ENCODE measurements around the gene DNTT. TPM values are rescaled to one million over a fixed set of nuclear protein-coding genes. Genes with fewer than 3 reads are reported as not detected.

Gene DNTT
- polyA plus RNA-seq, 1 donor from 2014 or later = not detected

- no peak overlapping the region for H3K4me3 ChIP-seq (ENCODE audit: low read length)
These were observed 47.8 kb downstream of the DNTT start for GRCh38 chr10:96352027-96352426.

GRCh38 chr10:96352582-96352981 is 48.3 kb downstream of the DNTT start:
- no peaks in the 10 kb centered on the region for H3K36me3 ChIP-seq (ENCODE audit: insufficient read depth, low read length)
- H3F3A ChIP-seq (ENCODE audit: insufficient read depth, low read length, poor library complexity, severe bottlenecking) = no peaks in the 10 kb centered on the region
- H4K20me1 ChIP-seq (ENCODE audit: insufficient read depth) = no peaks in the 10 kb centered on the region
- H2AFZ ChIP-seq (ENCODE audit: low read depth, low read length) = no peak overlapping the region
- no peak overlapping the region for H3K4me2 ChIP-seq (ENCODE audit: low read length)
- H3K27ac ChIP-seq (ENCODE audit: low read length) = no peak overlapping the region
- no peaks in the 10 kb centered on the region for H3K9me3 ChIP-seq (ENCODE audit: low read length)
- no peaks in the 10 kb centered on the region for H3K9me2 ChIP-seq (ENCODE audit: insufficient read depth, low read length)
- no peaks in the 10 kb centered on the region for H3K79me2 ChIP-seq (replicated peaks; ENCODE audit: insufficient read depth, low read length)
- H3K27me3 ChIP-seq (ENCODE audit: insufficient read depth, low read depth, low read length) = no peaks in the 10 kb centered on the region
- H3K9ac ChIP-seq (ENCODE audit: low read length) = no peak overlapping the region
- H3K4me3 ChIP-seq (ENCODE audit: low read length) = no peak overlapping the region
- TF ChIP-seq EZH2 (IDR thresholded peaks at IDR 0.05; ENCODE audit: borderline replicate concordance, insufficient read depth, low read length, poor library complexity, severe bottlenecking) (no peak), TAF1 (IDR thresholded peaks at IDR 0.05; ENCODE audit: low read depth) (no peak), RAD21 (conservative IDR thresholded peaks at IDR 0.05) (no peak), MXI1 (conservative IDR thresholded peaks at IDR 0.05; ENCODE audit: poor library complexity, severe bottlenecking) (no peak)

More at GRCh38 chr10:96352027-96352426, 47.8 kb downstream of the DNTT start:
- no peaks in the 10 kb centered on the region for H4K20me1 ChIP-seq (ENCODE audit: insufficient read depth)
- no peaks in the 10 kb centered on the region for H3K27me3 ChIP-seq (ENCODE audit: insufficient read depth, low read depth, low read length)
- TF ChIP-seq RAD21 (conservative IDR thresholded peaks at IDR 0.05) (no peak), SMC3 (conservative IDR thresholded peaks at IDR 0.05; ENCODE audit: poor library complexity) (no peak), EZH2 (IDR thresholded peaks at IDR 0.05; ENCODE audit: borderline replicate concordance, insufficient read depth, low read length, poor library complexity, severe bottlenecking) (no peak), CTCF (IDR thresholded peaks at IDR 0.05; ENCODE audit: poor library complexity, severe bottlenecking) (no peak), REST (IDR thresholded peaks at IDR 0.05; ENCODE audit: borderline replicate concordance) (no peak), POLR2AphosphoS5 (IDR thresholded peaks at IDR 0.05) (no peak), EP300 (conservative IDR thresholded peaks at IDR 0.05; ENCODE audit: poor library complexity, severe bottlenecking) (no peak), MXI1 (conservative IDR thresholded peaks at IDR 0.05; ENCODE audit: poor library complexity, severe bottlenecking) (no peak)
- H3K79me2 ChIP-seq (replicated peaks; ENCODE audit: insufficient read depth, low read length) = no peaks in the 10 kb centered on the region
- no peaks in the 10 kb centered on the region for H3K36me3 ChIP-seq (ENCODE audit: insufficient read depth, low read length)
- H2AFZ ChIP-seq (ENCODE audit: low read depth, low read length) = no peak overlapping the region
- no peak overlapping the region for H3K27ac ChIP-seq (ENCODE audit: low read length)
- H3K9me3 ChIP-seq (ENCODE audit: low read length) = no peaks in the 10 kb centered on the region
- no peak overlapping the region for H3K9ac ChIP-seq (ENCODE audit: low read length)
- no peaks in the 10 kb centered on the region for H3K9me2 ChIP-seq (ENCODE audit: insufficient read depth, low read length)
- H3K4me2 ChIP-seq (ENCODE audit: low read length) = no peak overlapping the region
- H3F3A ChIP-seq (ENCODE audit: insufficient read depth, low read length, poor library complexity, severe bottlenecking) = no peaks in the 10 kb centered on the region
